ENCODE data around the gene FGF1.

Gene FGF1

GRCh38 chr5:142569905-142570304, 116.0 kb downstream of the FGF1 start:
- no peak overlapping the region for H3K4me3 Mint-ChIP-seq
- no peaks in the 10 kb centered on the region for H3K4me1 Mint-ChIP-seq (ENCODE audit: low read depth)
- peaks cover 6% of the 10 kb centered on the region for H3K27me3 Mint-ChIP-seq
- H3K27ac Mint-ChIP-seq = no peak overlapping the region
- intact Hi-C loops (cut with micrococcal nuclease) = no loop called here
- H3K36me3 Mint-ChIP-seq (ENCODE audit: low read depth) = no peaks in the 10 kb centered on the region
- H3K9me3 Mint-ChIP-seq = no peaks in the 10 kb centered on the region

- H3K4me3 Mint-ChIP-seq = no peak overlapping the region
- no peaks in the 10 kb centered on the region for H3K9me3 Mint-ChIP-seq
- intact Hi-C loops (cut with micrococcal nuclease) = no loop called here
- no peak overlapping the region for H3K27ac Mint-ChIP-seq
- H3K36me3 Mint-ChIP-seq (ENCODE audit: low read depth) = no peaks in the 10 kb centered on the region
- no peaks in the 10 kb centered on the region for H3K4me1 Mint-ChIP-seq (ENCODE audit: low read depth)
- peaks cover 10% of the 10 kb centered on the region for H3K27me3 Mint-ChIP-seq
These were observed 116.9 kb downstream of the FGF1 start for GRCh38 chr5:142568996-142569335.

GRCh38 chr5:142568283-142568995, 117.5 kb downstream of the FGF1 start:
- H3K27me3 Mint-ChIP-seq = peaks cover 12% of the 10 kb centered on the region
- intact Hi-C loops (cut with micrococcal nuclease) = no loop called here
- no peaks in the 10 kb centered on the region for H3K9me3 Mint-ChIP-seq
- no peak overlapping the region for H3K4me3 Mint-ChIP-seq
- H3K36me3 Mint-ChIP-seq (ENCODE audit: low read depth) = no peaks in the 10 kb centered on the region
- no peak overlapping the region for H3K27ac Mint-ChIP-seq
- no peaks in the 10 kb centered on the region for H3K4me1 Mint-ChIP-seq (ENCODE audit: low read depth)

GRCh38 chr5:142561486-142562097, 124.3 kb downstream of the FGF1 start:
- intact Hi-C loops (cut with micrococcal nuclease) = no loop called here
- Mint-ChIP-seq H3K4me3 (no peak overlapping the region), H3K9me3 (no peaks in the 10 kb centered on the region), H3K27ac (no peak overlapping the region), H3K4me1 (ENCODE audit: low read depth) (no peaks in the 10 kb centered on the region), H3K27me3 (peaks cover 17% of the 10 kb centered on the region), H3K36me3 (ENCODE audit: low read depth) (no peaks in the 10 kb centered on the region)

GRCh38 chr5:142561029-142561428, 124.9 kb downstream of the FGF1 start:
- Mint-ChIP-seq H3K27ac (no peak overlapping the region), H3K4me3 (no peak overlapping the region), H3K4me1 (ENCODE audit: low read depth) (no peaks in the 10 kb centered on the region), H3K27me3 (peaks cover 17% of the 10 kb centered on the region), H3K9me3 (no peaks in the 10 kb centered on the region), H3K36me3 (ENCODE audit: low read depth) (no peaks in the 10 kb centered on the region)
- intact Hi-C loops (cut with micrococcal nuclease) = no loop called here

GRCh38 chr5:142552107-142552506, 133.8 kb downstream of the FGF1 start:
- Mint-ChIP-seq H3K27me3 (peaks cover 66% of the 10 kb centered on the region), H3K36me3 (ENCODE audit: low read depth) (no peaks in the 10 kb centered on the region), H3K9me3 (no peaks in the 10 kb centered on the region), H3K27ac (no peak overlapping the region), H3K4me1 (ENCODE audit: low read depth) (peaks cover 5% of the 10 kb centered on the region), H3K4me3 (no peak overlapping the region)
- intact Hi-C loops (cut with micrococcal nuclease) = no loop called here

- Mint-ChIP-seq H3K36me3 (ENCODE audit: low read depth) (no peaks in the 10 kb centered on the region), H3K9me3 (no peaks in the 10 kb centered on the region), H3K27ac (no peak overlapping the region), H3K27me3 (peaks cover 67% of the 10 kb centered on the region), H3K4me1 (ENCODE audit: low read depth) (peaks cover 5% of the 10 kb centered on the region), H3K4me3 (no peak overlapping the region)
- intact Hi-C loops (cut with micrococcal nuclease) = no loop called here
These were observed 134.4 kb downstream of the FGF1 start for GRCh38 chr5:142551338-142552067.

- H3K36me3 Mint-ChIP-seq (ENCODE audit: low read depth) = no peaks in the 10 kb centered on the region
- intact Hi-C loops (cut with micrococcal nuclease) = no loop called here
- H3K4me1 Mint-ChIP-seq (ENCODE audit: low read depth) = peaks cover 5% of the 10 kb centered on the region
- no peak overlapping the region for H3K4me3 Mint-ChIP-seq
- H3K27me3 Mint-ChIP-seq = peaks cover 63% of the 10 kb centered on the region
- H3K9me3 Mint-ChIP-seq = no peaks in the 10 kb centered on the region
- no peak overlapping the region for H3K27ac Mint-ChIP-seq
These were observed 135.4 kb downstream of the FGF1 start for GRCh38 chr5:142550471-142550870.

- no peak overlapping the region for H3K4me3 Mint-ChIP-seq
- peaks cover 5% of the 10 kb centered on the region for H3K4me1 Mint-ChIP-seq (ENCODE audit: low read depth)
- H3K36me3 Mint-ChIP-seq (ENCODE audit: low read depth) = no peaks in the 10 kb centered on the region
- H3K27ac Mint-ChIP-seq = no peak overlapping the region
- H3K9me3 Mint-ChIP-seq = no peaks in the 10 kb centered on the region
- intact Hi-C loops (cut with micrococcal nuclease) = loop anchor here (1.0 to 10.0 kb wide), 2 partner anchors 225 to 398 kb away; partner anchors contain the start of gene SPRY4
- peaks cover 59% of the 10 kb centered on the region for H3K27me3 Mint-ChIP-seq
These were observed 136.1 kb downstream of the FGF1 start for GRCh38 chr5:142549834-142550233.

GRCh38 chr5:142548739-142549275, 137.1 kb downstream of the FGF1 start:
- no peaks in the 10 kb centered on the region for H3K36me3 Mint-ChIP-seq (ENCODE audit: low read depth)
- intact Hi-C loops (cut with micrococcal nuclease) = loop anchor here (1.0 to 10.0 kb wide), 2 partner anchors 224 to 397 kb away; partner anchors contain the start of gene SPRY4

GRCh38 chr5:142547445-142548380, 138.2 kb downstream of the FGF1 start:
- Mint-ChIP-seq H3K27me3 (peaks cover 56% of the 10 kb centered on the region), H3K36me3 (ENCODE audit: low read depth) (no peaks in the 10 kb centered on the region), H3K9me3 (no peaks in the 10 kb centered on the region), H3K27ac (no peak overlapping the region), H3K4me1 (ENCODE audit: low read depth) (peaks cover 5% of the 10 kb centered on the region), H3K4me3 (no peak overlapping the region)
- intact Hi-C loops (cut with micrococcal nuclease) = loop anchor here (10.0 kb wide), 1 partner anchor 223 kb away; the partner anchor contains the start of gene SPRY4

More at GRCh38 chr5:142548739-142549275, 137.1 kb downstream of the FGF1 start:
- H3K9me3 Mint-ChIP-seq = no peaks in the 10 kb centered on the region
- H3K27me3 Mint-ChIP-seq = peaks cover 58% of the 10 kb centered on the region
- H3K4me1 Mint-ChIP-seq (ENCODE audit: low read depth) = peaks cover 5% of the 10 kb centered on the region
- no peak overlapping the region for H3K4me3 Mint-ChIP-seq
- no peak overlapping the region for H3K27ac Mint-ChIP-seq

- H3K27ac Mint-ChIP-seq = no peak overlapping the region
- no peaks in the 10 kb centered on the region for H3K36me3 Mint-ChIP-seq (ENCODE audit: low read depth)
- no peaks in the 10 kb centered on the region for H3K4me1 Mint-ChIP-seq (ENCODE audit: low read depth)
- H3K4me3 Mint-ChIP-seq = no peak overlapping the region
- intact Hi-C loops (cut with micrococcal nuclease) = loop anchor here (10.0 kb wide), 1 partner anchor 221 kb away; the partner anchor contains the start of gene SPRY4
- no peaks in the 10 kb centered on the region for H3K9me3 Mint-ChIP-seq
- peaks cover 48% of the 10 kb centered on the region for H3K27me3 Mint-ChIP-seq
These were observed 140.1 kb downstream of the FGF1 start for GRCh38 chr5:142545650-142546322.
